Activated CD8-positive, alpha-beta memory T cell treated with anti-CD3 and anti-CD28 coated beads, Interleukin-2, amount 50 U/mL, for 1 hour (primary cell): ENCODE data around the gene IP6K3.

ENCODE experiments used
- DNase-seq: peaks from one replicate; pipeline ENCODE4 v3.0.0-alpha.2; 2020; ENCODE audit errors: extremely low read depth

Gene IP6K3

DNA sequence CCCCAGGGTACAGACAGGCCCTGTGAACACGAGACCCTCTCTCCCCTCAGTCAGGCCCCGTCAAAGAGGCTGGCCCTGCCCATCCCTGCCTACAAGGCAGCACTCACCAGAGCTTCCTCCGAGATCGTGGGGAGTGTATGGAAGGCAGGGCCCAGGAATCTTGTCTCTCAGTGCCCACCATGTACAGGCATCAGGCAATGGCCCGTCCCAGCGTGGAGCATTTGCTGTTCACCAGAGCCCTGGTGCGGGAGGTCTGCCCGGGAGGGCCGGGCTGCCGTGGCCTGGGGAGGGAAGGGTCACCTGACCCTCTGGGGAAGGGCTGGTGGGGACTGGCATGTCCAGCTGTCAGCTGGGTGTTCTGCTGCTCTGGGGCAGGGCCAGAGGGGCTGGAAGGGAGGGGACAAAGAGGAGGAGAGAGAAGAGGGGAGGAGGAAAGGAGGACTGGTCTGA, at the start of gene IP6K3:
IP6K3 (minus strand) TSS at position 255 of the 450 bp plus-strand sequence. CDS start 11,429 bp downstream, outside the sequence.
- no peak for DNase-seq

DNA sequence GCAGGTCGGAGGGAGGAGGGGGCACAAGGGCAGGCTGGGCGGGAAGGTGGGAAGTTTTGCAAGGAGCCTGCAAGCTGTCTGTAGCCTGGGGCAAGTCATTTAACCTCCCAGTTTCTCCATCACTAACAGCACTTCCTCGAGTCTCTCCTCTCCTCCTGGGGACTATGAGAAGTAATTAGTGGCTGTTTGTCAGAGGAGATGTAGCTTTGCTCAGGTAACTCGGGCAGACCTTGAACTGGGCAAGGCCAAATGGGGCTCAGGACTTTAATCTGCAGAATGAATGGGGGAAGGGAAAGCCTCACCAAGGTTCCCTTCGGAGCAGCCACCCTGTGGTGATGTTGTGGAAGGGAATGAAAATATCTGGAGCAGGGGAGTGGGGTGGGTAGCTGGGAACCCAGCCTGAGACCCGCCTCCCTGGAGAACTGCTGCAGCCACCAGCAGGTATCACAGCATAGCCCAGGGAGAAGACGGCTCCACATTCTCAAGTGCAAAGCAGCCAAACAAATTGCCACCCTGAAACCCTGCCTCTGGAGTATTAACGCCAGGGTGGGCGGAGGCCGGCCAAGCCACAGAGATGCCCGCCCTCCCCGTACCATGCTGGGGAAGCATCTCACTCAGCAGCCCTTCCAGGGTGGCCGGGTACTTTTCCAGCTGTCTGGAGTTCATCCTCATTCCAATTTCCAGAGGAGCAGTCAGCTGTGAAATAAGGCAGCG, 48.4 kb upstream of the IP6K3 start:
- DNase-seq = no peak

DNA sequence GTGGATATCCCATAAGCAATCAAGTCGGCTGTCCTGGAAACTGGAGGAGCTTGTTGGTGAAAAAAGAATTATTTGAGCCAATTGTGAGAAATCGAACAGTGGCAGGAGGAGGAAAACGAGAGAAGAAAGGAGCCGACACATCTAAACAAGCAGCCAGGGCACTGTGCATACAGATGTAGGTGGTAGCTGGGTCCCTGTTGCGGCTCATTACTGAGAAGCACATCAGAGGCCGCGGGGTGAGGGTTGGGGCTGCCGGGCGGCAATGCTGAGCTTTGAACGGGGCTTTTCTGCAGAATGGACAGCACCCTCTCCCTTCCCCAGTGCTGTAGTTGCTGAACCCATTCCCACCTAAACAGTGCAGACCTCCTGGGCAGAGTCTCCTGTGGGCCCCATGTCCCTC, 46.3 kb upstream of the IP6K3 start:
- DNase-seq = no peak

DNA sequence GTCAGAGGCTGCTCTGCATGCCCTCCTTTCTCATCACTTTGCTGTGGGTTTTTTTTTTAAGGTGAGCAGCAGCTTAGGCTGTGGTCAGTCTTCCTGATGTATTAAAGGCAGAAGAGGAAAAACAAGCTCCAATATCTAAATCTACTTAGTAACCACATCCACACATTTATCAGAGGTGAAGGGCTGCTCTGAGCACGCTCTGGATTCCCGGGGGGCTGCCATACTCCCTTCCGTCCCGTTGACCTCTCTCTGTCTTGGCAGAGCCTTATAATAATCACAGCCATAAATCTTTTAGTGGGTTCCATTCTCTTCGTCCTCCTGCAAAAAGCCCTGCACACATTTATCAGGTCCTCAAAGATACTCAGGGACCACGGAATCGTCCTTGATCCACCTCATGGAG, 44.9 kb upstream of the IP6K3 start:
- no peak for DNase-seq

- DNase-seq = no peak
Measured at GRCh38 chr6:33790910-33791309, 44.2 kb upstream of the IP6K3 start.

DNA sequence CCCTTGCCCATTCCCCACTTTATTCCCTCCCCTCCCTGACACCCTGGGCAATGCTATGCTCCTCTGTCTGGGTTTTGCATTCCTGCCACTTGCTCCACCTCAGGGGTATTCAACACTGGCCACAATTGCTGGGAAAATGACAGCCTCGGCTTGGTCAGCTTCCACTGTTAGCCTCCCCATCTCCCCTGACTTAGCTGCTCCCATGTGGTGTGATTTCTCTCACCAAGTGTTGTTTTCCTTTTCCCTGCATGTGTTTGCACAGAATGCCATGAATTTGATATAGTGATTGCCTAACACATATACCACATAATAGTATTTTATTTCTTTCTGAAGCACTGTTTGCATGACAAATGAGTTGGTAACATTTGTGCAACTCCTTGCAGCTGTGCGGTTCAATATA, 43.7 kb upstream of the IP6K3 start:
- no peak for DNase-seq

DNA sequence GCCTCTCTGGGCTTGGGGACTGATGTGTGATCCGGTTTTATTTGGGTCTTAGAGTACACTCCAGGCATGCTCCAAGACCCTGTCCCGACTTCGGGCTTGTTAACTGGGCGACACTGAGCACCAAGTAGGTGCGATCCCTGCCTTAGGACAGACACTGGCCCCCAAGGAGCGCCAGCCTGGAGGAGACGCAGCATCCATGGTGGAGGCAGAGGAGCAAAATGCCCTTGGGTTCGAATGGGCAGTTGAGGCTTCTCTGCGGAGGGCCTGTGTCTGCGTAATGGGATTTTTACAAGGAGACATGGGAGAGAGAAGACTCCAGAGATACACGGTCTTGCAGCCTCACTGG, 42.8 kb upstream of the IP6K3 start:
- no peak for DNase-seq

DNA sequence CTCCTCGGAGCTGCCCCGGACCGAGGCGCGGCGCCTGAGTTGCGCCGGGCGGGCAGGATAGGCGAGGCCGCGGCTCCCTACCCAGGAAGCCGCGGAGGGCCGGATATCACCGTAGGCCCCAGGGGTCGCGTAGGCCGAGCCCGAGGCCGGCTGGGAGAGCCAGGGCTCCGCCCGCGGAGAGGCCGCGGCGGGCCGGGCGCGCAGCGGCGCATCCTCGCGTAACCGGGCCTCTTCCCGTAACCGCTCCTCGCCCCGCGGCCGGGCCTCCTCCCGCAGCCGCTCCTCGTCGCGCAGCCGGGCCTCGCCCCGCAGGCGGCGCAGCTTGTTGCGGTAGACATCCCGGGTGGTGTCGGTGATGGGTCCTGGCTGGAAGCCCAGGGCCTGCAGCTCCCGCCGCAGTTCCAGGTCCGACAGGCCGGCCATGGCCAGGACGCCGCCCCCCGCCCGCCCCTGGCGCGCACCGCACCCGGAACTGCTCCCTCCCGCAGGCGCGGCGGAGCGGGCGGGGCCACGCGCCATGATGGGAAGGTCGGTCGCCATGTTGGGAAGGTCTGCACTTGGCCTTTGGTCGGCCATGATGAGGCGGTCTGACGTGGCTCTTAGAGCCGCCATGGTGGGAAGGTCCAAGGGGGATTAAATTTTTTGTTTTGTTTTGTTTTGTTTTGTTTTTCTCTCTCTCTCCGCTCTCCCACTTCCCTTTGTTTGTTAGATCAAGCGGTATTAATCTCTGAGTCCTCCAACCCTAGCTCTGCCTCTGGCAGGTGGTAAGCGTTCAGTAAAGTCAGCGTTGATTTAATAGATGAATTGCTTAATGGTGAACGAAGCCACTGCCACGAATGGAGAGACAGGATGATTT, 42.2 kb upstream of the IP6K3 start, which contains the start of gene LEMD2:
LEMD2 (minus strand) TSS at position 437 of the 856 bp plus-strand sequence; CDS start at position 423, 14 bp downstream.
- DNase-seq = peak; percentile 70

GRCh38 chr6:33787954-33788693, 41.4 kb upstream of the IP6K3 start:
- no peak for DNase-seq

DNA sequence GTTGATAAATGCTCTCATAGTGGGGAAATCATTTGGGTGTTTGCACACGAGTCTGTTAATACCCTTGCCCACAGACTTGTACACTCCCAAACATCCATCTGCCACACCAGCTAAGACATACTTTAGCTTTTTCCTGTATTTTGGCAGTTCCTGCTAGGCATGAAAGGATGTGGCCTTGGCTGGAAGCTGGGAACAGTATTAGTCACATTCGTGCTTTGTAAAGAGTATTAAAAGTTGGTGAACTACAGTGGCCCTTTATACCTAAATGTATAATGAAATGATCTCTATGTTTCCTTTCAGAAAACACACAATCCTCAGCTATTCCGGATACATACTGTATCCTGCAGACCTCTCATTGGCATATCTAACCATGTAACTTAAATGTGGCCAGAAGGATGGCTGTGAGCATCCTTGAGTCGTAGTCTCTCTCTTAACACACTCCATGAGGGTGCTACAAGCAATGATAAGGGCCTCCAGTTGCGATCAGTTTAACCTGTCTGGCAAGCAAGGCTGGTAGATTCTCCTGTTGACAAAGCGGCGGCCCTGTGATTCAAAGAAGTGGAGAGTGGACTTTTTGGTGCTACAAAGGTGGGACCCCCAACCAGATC, 40.7 kb upstream of the IP6K3 start:
- no peak for DNase-seq

DNA sequence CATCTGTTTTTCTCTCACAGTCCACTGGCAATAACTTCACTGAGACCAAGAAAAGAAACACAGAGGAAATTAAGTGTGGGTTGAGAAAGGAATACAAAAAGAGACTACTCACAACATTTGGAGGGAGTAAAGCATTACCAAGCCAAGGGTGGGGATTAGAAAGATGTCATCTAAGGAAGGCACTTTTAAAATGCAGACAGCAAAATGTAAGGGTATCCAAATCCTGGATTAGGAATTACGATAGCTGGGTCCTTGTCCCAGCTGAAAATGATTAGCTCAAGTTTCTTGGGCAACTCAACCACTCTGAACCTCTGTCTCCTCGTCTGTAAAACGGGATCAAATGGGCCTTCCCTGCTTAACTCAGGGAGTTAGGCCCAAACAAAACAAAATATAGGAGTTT, 40.0 kb upstream of the IP6K3 start:
- no peak for DNase-seq

GRCh38 chr6:33785778-33786177, 39.1 kb upstream of the IP6K3 start:
- DNase-seq = no peak

DNA sequence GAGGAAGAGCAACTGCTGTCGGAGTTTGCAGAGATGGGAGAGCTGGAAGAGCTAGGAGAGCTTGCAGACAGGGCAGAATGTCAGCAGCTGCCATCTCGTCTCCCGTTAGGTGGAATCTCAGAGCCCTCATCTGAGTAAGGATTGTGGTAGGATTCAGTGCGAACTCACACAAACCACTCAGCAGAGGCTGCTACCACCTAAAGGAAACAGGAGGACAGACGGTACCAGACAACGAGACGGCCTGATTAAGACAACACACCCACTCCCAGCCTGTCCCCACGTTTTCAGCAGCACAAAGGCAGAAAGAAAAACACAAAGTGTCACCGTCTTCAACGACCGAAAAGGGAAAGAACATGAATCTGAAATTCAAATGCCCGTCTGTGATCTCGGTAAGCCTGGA, 38.1 kb upstream of the IP6K3 start:
- no peak for DNase-seq

- DNase-seq = no peak
Measured at GRCh38 chr6:33783781-33784520, 37.2 kb upstream of the IP6K3 start.

DNA sequence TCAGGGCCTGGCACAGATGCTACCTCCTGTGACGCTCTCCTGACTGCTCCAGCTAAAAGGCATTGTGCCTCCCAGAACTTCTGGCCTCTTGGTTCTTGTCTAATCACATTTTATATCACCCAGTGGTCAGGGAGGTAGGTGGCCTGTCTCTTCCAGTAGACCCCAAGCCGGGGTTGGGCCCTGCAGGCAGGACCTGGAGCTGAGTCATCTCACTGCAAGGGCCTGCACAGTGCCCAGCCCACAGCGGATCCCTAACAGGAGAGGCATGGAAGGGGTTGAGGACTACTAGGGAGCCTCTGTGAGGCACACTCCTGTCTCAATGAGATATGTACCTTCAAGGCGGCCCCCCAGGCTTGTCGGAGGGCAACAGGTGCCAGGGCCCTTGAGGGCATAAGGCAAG, 35.9 kb upstream of the IP6K3 start:
- no peak for DNase-seq

- DNase-seq = no peak
Measured at GRCh38 chr6:33781131-33781975, 34.6 kb upstream of the IP6K3 start.

DNA sequence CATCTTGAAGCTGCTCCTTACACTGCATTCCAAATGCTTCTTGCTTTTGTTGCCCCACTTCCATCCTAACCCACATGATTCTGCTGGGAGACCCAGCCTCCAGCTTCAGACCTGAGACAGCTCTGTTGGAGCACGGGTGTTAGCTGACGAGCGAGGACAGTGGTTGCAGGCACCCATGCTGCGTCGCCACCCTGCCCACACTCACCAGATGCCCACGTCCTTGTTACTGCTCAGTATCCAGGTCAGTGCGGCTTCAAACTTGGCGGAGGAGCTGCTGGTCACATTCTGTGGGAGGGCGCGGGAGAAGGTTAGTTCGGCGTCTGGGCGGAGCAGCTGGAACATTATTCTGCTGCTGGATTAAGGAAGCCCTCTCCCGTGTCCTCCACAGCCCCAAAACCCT, 33.2 kb upstream of the IP6K3 start:
- no peak for DNase-seq

GRCh38 chr6:33779290-33779689, 32.6 kb upstream of the IP6K3 start:
- DNase-seq = no peak

GRCh38 chr6:33778444-33779121, 31.9 kb upstream of the IP6K3 start:
- no peak for DNase-seq
